D721Med (cell line): ENCODE measurements around the gene ACTG1.

Experiments
- DNase-seq: peaks from one replicate; pipeline ENCODE4 v3.0.0; 2011; ENCODE audit warnings: low spot score; ENCODE audit not compliant: insufficient read length
- FAIRE-seq: peaks from 2 replicates; lab custom pipeline; 2011; peaks lifted over from hg19 to GRCh38; lab: Jason Lieb, UNC
- TF ChIP-seq, protein P1 (sequence below): IDR thresholded peaks from 2 replicates; pipeline ENCODE4 v1.5.1; 2012; ENCODE audit warnings: mild to moderate bottlenecking, control low read depth; ENCODE audit not compliant: insufficient read depth; ENCODE audit errors: missing control alignments

The ACTG1 gene

DNA sequence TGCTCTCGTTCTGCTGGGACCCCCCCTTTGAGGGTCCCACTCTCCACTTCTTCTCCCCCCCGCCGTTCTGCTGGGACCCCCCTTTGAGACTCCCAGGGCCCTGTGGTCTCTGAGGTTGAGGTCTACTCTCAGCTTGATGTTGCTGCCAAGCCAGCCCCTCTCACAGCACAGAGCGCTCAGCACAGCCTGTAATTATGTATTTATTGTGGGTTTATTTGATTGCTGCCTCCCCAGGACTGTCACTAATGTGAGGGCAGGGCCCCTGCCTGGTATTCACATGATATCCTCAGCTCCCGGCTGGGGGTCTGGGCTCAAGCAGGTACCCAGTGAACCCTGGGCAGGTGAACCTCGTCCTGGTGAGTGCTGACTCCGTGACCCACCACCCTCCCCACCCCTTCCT lies 35.4 kb downstream of the ACTG1 start:
- no peak for FAIRE-seq

DNA sequence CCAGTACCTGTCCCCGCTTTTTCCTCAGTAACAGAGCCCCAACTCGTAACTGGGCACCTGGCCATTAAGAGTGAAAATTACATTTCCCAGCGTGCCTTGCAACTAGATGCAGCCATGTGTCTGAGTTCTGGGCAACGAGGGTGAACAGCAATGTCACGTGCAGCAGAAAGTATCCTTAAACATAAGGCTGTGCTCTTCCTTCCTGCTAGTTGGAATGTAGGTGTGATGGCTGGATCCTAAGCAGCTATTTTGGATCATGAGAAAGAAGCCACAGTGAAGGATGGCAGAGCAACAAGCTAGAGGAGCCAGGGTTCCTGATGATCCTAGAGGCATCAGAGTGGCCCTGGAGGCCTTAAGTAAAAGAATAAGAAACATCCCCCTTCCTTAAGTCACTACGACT lies 36.0 kb downstream of the ACTG1 start:
- FAIRE-seq (no peak), DNase-seq (no peak)
- TF ChIP-seq, protein P1, sequence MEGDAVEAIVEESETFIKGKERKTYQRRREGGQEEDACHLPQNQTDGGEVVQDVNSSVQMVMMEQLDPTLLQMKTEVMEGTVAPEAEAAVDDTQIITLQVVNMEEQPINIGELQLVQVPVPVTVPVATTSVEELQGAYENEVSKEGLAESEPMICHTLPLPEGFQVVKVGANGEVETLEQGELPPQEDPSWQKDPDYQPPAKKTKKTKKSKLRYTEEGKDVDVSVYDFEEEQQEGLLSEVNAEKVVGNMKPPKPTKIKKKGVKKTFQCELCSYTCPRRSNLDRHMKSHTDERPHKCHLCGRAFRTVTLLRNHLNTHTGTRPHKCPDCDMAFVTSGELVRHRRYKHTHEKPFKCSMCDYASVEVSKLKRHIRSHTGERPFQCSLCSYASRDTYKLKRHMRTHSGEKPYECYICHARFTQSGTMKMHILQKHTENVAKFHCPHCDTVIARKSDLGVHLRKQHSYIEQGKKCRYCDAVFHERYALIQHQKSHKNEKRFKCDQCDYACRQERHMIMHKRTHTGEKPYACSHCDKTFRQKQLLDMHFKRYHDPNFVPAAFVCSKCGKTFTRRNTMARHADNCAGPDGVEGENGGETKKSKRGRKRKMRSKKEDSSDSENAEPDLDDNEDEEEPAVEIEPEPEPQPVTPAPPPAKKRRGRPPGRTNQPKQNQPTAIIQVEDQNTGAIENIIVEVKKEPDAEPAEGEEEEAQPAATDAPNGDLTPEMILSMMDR = no peak

More for the DNA sequence above, 35.4 kb downstream of the ACTG1 start:
- DNase-seq = no peak
- TF ChIP-seq, protein P1 = no peak

DNA sequence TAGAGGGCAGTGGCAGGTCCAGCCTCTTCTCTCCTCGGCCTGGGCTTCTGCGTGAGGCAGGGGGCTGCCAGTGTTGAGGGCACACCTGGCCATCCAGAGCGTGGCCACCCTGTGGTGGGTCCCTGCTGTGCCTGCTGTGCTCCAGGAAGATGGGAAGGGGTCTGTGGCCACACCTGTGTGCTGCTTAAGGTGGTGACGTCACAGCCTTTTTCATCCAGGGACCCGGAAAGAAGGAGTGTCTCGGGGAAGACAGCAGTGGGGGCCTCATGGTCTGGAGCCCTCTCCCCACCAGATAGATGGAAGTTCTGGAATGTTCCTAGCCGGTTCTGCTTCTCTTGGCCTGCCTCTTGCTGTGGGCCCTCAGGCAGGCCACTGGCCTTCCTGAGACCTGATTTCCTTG lies 36.5 kb downstream of the ACTG1 start:
- TF ChIP-seq, protein P1 = no peak

DNA sequence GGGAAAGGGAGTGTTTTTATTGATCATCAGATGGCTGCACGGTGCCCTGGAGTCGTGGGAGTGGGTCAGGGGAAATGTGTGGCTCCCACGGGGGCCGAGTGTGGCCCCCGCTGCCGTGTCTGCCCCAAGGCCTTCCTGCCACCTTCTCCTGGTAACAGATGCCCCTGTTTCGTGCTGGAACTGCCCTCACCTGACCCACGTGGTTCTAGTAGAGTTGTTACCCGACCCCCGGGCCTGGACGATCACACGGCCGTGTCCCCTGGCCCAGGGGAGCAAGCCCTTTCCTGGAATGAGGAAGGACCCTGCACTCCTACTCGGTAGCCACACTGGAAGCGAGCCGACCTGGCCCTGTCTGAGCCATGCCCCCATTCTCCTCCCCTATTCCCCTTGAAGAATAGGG lies 37.6 kb downstream of the ACTG1 start:
- DNase-seq = no peak
- TF ChIP-seq, protein P1 = no peak
- FAIRE-seq = no peak

More for the DNA sequence above, 36.5 kb downstream of the ACTG1 start:
- no peak for DNase-seq
- no peak for FAIRE-seq

DNA sequence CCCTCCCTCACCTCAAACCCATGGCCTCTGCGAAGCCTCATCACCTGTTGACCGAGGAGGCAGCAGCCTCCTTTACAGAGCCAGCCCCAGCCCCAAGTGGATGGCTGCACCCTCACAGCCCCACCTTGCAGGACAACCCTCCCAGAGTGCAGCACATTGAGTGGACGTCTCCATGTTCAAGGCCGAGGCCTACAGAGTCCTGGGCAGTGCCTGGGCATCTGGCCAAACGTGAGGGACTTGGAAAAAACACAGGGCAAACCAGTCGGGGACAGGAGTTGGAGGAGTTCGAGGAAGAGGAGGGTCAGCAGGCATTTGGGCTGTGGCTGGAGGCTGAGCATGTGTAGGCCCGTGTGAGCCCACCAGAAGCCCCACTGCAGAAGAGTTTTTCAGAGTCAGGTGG lies 39.6 kb downstream of the ACTG1 start:
- TF ChIP-seq, protein P1 = no peak
- FAIRE-seq (no peak), DNase-seq (no peak)

DNA sequence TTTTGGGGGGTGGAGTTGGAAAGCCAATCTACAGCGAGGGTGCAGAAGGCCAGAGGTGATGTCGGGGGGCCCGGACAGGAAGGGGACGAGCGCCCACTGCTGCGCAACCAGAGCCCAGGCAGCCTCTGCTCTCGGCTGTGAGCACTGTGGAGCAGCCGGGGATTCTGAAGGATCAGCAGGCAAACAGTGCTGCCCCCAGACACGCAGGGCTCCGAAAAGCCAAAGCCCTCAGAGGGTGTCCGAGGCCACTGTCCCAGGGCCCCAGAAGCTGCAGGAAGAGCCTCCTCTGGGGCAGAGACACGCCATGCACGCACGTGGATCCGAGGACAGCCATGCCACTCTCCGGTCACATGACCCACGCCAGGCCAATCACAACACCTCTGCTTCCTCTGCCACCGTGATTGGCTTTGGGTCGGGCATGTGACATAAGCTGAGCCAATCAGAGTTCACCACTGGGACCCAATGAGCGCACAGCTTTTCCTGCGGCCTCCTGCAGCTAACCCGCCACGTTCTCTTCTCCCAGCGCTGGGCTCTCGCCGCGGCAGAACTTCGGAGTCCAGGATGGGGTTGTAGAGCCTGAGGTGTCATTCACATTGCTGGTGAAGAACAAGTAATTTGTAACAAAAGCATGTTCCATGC lies 40.7 kb downstream of the ACTG1 start:
- DNase-seq = no peak
- TF ChIP-seq, protein P1 = no peak
- FAIRE-seq = no peak
